H7 (cell line): ENCODE results near the gene ADSS1. TPM values are rescaled to one million over a fixed set of nuclear protein-coding genes. Genes with fewer than 3 reads are reported as not detected.

Source experiments
- DNase-seq: peaks from one replicate; pipeline ENCODE4 v3.0.0; 2012
- H3K27me3 ChIP-seq: 2 replicates; pipeline ENCODE4 v1.6.0; 2011; ENCODE audit warnings: mild to moderate bottlenecking, low read length; ENCODE audit not compliant: control insufficient read depth, insufficient read depth
- H3K36me3 ChIP-seq: replicated peaks from 2 replicates; pipeline ENCODE4 v1.5.1; 2011; ENCODE audit warnings: low read length; ENCODE audit not compliant: control insufficient read depth, insufficient read depth
- H3K4me3 ChIP-seq: 2 replicates; pipeline ENCODE4 v1.5.1; 2011; ENCODE audit warnings: low read depth, mild to moderate bottlenecking, control low read depth, low read length, moderate library complexity; ENCODE audit not compliant: insufficient read depth
- total RNA-seq: library from RNA; depleted of rRNA; stranded (reverse); fragments of >200 nt; shearing (Covaris generic); gene quantifications from 2 replicates; pipeline ENCODE4 v1.2.3, GENCODE V29; 2014

ADSS1 gene
- total RNA-seq, 1 experiment from 2014 or later: 10.3 TPM

DNA sequence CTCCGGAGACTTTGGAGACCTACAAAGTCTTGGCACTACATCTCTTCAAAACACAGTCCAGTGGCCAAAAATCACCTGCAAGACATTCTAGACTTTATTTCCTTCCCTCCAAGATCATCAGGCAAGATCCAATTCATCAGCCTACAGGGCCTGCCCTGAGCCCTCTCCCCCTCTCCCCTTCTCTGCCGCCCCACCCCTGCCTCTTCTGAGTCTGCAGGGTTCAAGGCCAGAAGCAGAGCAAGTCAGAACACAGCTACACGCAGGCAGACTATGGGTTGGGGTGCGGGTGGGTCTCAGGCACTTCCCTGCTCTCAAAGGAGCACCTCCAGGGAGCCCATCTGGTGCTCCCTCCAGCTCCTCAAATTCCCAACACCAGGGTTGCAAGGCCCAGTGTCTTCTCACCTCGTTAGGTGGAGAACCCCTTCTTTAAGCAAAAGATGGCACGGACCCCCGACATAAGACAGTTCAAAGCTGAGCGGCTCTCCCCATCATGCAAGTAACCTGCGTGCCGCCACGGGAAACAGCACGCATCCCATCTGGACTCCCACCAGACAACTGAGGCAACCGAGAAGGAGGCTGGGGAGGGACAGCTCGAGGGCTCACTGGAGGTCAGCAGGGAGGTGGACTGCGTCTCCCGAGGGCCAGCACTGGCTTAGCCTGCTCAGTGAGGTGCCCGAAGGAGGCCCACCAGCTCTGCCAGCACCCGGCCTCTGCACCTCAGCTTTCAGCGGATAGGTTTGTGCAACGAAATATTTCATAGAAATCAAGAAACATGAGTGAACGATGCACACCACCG, 40.2 kb upstream of the ADSS1 start:
- no peak for DNase-seq
- H3K4me3 ChIP-seq: no peak overlapping the region
- H3K27me3 ChIP-seq: peaks cover 3% of the 10 kb centered on the region; the same call in 1 of the 2 replicates
- no peaks in the 10 kb centered on the region for H3K36me3 ChIP-seq

DNA sequence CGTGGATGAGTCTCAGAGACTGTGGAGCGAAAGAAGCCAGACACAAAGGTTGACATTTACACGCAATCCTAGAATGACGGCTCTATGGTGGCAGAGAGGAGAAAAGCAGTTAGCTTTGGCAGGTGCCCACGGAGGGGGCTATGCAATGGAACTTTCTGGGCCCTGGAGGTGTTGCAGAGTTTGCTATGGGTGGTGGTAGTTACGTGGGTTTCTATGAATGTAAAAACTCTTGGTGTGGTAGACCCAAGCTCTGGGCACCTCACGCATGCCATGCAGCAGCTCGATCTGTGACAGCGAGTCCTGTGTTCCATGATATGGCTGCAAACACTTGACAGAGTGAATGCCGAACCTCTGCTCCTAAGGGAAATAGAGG, 39.6 kb upstream of the ADSS1 start:
- Histone ChIP-seq H3K36me3 (no peaks in the 10 kb centered on the region), H3K4me3 (no peak overlapping the region), H3K27me3 (peaks cover 3% of the 10 kb centered on the region; the same call in 1 of the 2 replicates)
- no peak for DNase-seq

DNA sequence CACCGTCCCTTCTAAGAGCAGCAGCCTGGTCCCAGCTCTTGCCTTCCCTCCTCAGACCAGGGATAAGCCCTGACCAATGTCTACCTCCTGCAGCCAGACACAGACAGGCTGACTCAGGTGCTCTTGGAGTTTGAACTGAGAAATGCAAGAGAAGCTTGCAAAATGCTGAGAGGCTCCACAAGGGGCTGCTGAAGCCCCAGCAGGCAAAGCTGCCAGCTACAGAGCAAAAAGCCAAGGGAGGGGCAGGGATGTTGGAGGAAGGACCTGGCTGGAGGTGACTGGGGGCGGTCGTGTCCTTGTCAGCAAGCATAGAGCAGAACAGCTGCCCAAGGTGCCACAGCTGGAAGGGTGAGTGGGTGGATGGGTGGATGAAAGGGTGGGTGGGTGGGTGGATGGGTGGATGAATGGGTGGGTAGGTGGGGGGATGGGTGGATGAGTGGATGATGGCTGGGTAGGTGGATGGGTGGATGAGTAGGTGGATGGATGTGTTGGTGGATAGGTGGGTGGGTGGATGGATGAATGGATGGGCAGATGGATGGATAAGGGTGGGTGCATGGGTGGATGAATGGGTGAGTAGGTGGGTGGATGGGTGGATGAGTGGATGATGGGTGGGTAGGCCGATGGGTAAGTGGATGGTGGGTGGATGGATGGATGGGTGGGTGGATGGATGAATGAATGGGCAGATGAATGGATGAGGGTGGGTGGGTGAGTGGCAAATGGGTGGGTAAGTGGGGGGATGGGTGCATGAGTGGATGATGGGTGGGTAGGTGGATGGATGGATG, 38.6 kb upstream of the ADSS1 start:
- Histone ChIP-seq H3K36me3 (no peaks in the 10 kb centered on the region), H3K27me3 (peaks cover 3% of the 10 kb centered on the region; the same call in 1 of the 2 replicates), H3K4me3 (no peak overlapping the region)
- DNase-seq: no peak

DNA sequence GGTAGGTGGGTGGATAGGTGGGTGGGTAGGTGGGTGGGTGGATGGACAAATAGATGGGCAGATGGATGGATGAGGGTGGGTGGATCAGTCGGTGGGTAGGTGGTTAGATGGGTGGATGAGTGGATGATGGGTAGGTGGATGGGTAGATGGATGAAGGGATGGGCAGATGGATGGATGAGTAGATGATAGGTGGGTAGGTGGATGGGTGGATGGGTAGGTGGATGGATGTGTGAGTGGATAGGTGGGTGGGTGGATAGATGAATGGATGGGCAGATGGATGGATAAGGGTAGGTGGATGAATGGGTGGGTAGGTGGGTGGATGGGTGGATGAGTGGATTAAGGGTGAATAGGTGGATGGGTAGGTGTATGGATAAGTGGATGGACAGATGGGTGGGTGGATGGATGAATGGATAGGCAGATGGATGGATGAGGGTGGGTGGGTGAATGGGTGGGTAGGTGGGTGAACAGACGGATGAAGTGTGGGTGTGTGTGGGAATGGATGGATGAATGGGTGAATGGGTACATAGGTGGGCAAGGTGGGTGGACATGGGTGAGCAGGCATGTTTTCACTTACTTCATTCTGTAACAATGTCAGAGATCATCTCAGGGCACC, 37.9 kb upstream of the ADSS1 start:
- no peak overlapping the region for H3K4me3 ChIP-seq
- no peaks in the 10 kb centered on the region for H3K36me3 ChIP-seq
- no peak for DNase-seq
- H3K27me3 ChIP-seq: peaks cover 3% of the 10 kb centered on the region; the same call in 1 of the 2 replicates

DNA sequence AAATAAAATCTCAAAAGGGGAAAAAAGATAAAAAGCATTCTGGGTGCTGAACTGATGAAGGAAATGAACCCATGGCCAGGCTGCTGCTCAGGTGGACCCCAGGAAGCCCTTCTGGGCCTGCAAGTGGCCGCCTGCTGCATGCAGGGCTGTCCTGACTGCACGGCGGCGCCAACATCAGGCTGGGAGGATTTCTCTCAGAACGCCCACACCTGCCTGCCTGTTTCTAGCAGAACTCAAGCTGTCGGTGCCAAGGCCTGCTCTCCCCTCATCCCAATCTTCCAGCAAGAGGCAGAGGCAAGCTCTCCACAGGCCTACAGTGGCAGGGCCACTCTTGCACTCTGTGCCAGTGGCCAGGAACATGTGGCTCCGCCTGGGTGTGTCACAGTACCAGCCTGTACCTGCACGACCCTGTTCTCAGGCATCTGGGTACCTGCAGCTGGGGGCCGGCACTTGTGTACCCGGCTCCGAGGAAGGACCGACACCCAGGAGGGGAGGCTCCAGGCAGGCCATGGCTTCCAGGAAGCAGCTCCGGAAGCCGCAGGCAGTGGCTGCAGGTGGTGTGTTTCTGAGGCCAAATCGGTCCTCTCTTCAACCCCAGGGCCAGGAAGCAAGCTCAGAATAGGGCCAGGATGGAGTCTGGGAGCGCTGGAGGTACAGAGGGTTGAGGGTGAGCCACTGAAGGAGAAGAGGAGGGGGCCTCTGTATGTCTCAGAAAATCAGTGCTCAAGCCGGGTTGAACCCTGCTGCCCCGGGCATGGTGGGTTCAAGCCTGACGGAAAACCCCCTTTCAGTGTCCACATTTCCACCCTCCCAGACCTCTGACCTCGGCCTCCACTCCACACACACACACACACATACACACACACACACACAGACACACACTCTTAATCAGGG, 37.2 kb upstream of the ADSS1 start:
- no peak overlapping the region for H3K4me3 ChIP-seq
- peaks cover 3% of the 10 kb centered on the region; the same call in 1 of the 2 replicates for H3K27me3 ChIP-seq
- DNase-seq: no peak
- H3K36me3 ChIP-seq: no peaks in the 10 kb centered on the region

DNA sequence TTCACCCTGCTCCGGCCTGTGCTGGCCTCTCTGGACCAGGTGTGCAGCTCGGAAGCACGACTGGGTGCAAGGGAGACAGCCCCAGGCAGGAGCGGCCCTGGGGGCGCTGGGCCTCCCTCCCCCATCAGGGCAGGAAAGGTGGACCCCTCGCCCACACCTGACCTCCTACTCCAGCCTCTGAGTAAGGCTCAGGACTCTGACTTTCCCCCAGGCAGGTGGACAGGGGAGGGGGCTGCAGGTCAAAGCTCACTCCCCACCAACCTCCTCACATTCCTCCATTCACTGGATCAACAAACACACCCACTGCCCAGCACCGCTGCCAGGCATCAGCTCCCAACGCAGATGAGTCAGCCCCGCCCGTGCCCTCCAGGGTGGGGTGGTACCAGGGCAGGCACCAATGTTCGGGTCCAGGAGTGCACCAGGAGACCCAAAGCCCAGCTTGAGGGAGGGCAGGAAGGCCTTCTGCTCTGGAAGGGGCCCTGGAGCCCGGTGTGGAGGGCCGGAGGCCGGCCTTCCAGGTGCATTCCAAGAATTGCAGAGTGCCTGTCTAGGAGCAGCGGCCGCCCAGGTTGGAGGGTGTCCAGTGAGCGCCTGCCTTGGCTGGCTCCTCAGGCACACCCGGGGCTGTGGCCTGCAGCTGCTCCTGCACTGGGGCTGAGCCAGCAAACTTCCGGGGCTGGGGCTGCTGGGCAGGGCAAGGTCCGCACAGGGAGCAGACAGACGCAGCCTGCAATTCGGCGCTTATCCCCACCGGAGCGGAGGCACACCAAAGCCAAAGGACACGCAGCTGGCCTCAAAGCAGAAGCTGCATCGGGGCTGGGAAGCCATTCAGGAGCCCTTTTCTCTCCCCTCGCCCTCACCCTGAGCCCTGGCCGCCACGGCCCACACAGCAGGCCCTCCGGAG, 36.2 kb upstream of the ADSS1 start:
- peak; percentile 87 for DNase-seq
- Histone ChIP-seq H3K27me3 (peaks cover 3% of the 10 kb centered on the region; the same call in 1 of the 2 replicates), H3K36me3 (no peaks in the 10 kb centered on the region), H3K4me3 (no peak overlapping the region)

- no peak for DNase-seq
Measured at GRCh38 chr14:104688505-104689108, 35.4 kb upstream of the ADSS1 start.

GRCh38 chr14:104689109-104689880, 34.7 kb upstream of the ADSS1 start, which contains the start of gene INF2:
Gene INF2, plus strand, starts transcription at chr14:104689618. Its CDS starts 11,748 bp downstream, at chr14:104701366.
- H3K27me3 ChIP-seq: peaks cover 3% of the 10 kb centered on the region; the same call in 1 of the 2 replicates
- no peaks in the 10 kb centered on the region for H3K36me3 ChIP-seq
- peak; percentile 99 for DNase-seq

More at GRCh38 chr14:104688505-104689108, 35.4 kb upstream of the ADSS1 start:
- H3K4me3 ChIP-seq: peak overlapping the region; percentile 43
- peaks cover 3% of the 10 kb centered on the region; the same call in 1 of the 2 replicates for H3K27me3 ChIP-seq
- H3K36me3 ChIP-seq: no peaks in the 10 kb centered on the region

GRCh38 chr14:104689881-104690711, 33.9 kb upstream of the ADSS1 start:
- no peaks in the 10 kb centered on the region for H3K36me3 ChIP-seq
- H3K27me3 ChIP-seq: peaks cover 3% of the 10 kb centered on the region; the same call in 1 of the 2 replicates

More at GRCh38 chr14:104689109-104689880, 34.7 kb upstream of the ADSS1 start, which contains the start of gene INF2:
- peak within 1 kb of the TSS; percentile 86 for H3K4me3 ChIP-seq

DNA sequence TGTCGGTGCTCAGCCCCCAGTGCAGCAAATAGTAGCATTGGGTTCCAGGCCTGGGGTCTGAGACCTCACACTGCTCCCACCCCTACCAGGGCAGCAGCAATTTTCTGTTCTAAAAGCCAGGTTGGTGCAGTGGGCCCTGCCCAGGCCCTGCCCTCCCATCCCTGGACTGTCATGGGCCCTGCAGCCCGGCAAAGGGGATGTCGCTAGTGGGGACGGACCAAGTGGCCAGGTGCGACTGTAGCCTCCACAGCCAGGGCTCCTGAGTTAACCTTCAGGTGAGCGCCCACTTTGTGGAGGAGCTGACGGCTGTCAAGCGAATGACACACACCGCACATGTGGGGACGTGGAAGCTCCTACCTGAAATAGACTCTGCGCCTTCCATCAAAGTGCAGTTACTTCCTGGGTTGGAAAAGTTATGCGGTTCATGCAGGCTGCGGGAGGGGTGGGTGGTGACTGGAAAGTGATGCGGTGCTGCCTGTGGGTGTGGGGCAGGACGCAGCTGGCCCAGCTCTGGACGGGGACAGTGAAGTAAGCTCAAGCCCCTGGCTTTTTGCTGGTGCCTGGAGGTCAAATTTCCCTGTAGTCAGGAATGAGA, 33.1 kb upstream of the ADSS1 start:
- Histone ChIP-seq H3K27me3 (peaks cover 3% of the 10 kb centered on the region; the same call in 1 of the 2 replicates), H3K4me3 (no peak overlapping the region), H3K36me3 (peaks cover 1% of the 10 kb centered on the region; the same call in 1 of the 2 replicates)
- no peak for DNase-seq

More at GRCh38 chr14:104689881-104690711, 33.9 kb upstream of the ADSS1 start:
- peak overlapping the region; percentile 86 for H3K4me3 ChIP-seq
- DNase-seq: peak; percentile 85
